Stimulated activated CD4-positive, alpha-beta T cell treated with anti-CD3 and anti-CD28 coated beads, Interleukin-4, amount 100 ng/mL, for 1 hour (primary cell): Measurements from ENCODE around the gene IRGC.
"Not testable (repeated sequence)": the region's sequence is repeated elsewhere in the genome, so short reads cannot be mapped to it uniquely, and the experiment has no call there.

ENCODE experiments used
- DNase-seq: peaks from one replicate; pipeline ENCODE4 v3.0.0-alpha.2; 2020

The IRGC gene

DNA sequence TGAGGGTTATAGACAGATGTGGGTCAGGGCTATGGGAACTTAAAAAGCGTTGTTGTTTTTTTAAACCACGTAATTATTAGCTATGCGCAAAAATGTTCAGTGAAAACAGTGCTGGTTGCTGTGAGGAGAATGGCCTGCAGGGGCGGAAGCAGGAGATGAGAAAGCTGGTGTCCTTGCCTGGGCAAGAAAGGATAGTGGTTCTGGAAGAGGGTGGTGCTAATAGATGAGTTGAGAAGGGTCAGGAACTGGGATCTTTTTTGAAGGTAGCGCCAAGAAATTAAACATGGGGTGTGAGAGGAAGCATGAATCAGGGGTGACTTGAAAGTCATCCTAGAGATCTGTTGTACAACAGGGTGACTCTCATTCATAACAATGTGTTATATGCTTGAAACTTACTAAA lies 43.6 kb downstream of the IRGC start:
- no peak for DNase-seq

DNA sequence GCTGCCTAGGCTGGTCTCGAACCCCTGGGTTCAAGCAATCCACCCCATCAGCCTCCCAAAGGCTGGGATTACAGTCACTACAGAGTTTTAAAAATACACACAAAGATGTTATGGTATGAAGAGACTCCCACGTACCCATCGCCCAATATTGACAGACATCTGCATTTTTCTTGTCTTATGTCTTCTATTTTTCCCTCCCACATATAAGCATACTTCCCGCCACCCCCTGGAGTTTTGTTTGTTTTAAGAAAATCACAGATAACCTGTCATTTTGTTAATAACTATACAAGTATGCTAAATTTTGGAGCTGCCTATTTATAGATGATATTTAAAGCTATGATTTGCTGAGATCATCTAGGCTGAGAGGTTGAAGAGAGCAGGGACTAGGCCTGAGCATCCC lies 45.1 kb downstream of the IRGC start:
- DNase-seq, result no peak

DNA sequence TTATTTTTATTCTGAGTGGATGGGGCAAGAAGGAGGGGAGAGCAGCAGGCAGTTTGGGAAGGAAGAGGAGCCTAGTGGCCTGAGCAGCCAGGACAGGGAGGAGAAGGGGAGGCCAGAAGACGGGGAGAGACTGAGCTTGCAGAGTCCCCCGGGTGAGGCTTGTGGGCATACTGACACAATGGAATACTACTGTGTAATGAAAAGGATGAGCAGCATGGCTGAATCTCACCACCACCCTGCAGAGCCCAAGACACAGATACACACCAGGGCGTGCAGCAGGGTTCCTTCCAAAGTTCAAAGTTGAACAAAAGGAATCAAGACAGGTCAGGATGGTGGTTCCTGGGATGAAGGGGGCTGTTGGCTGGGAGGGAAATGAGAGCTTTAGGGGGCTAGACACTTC lies 46.9 kb downstream of the IRGC start:
- no peak for DNase-seq

DNA sequence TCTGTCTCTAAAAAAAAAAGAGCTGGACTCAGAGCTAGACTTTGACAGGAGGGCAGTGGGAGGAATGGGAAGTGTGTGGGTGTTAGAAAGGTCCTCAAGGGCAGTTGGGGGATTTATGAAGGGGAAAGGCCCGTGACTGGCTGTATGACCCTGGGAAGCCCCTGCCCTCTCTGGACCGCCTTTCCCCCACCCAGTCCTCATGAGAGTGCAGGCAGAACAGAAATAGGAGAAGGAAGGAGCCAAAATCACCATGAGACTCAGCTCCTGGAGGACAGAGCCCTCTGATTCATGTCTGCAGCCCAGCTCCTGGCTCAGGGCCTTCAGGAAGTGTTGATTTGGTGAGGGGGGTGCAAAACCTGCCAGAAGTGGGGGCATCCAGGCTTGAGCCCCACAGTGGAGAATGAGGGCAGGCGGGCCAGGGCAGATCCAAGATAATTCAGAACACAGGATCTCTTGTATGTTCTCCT lies 47.6 kb downstream of the IRGC start:
- no peak for DNase-seq

DNA sequence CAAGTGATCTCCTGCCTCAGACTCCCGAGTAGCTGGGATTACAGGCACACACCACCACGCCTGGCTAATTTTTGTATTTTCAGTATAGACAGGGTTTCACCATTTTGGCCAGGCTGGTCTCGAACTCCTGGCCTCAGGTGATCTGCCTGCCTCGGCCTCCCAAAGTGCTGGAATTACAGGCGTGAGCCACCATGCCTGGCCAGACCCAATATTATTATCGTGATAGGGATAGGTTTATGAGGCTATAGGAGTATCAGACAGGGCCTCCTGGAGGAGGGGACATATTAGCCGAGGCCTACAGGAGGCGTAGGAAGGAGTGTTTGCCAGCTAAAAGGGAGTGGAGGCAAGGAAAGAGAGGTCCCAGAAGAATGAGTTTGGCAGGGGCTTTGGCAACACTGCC lies 48.8 kb downstream of the IRGC start:
- not testable (repeated sequence) for DNase-seq

DNA sequence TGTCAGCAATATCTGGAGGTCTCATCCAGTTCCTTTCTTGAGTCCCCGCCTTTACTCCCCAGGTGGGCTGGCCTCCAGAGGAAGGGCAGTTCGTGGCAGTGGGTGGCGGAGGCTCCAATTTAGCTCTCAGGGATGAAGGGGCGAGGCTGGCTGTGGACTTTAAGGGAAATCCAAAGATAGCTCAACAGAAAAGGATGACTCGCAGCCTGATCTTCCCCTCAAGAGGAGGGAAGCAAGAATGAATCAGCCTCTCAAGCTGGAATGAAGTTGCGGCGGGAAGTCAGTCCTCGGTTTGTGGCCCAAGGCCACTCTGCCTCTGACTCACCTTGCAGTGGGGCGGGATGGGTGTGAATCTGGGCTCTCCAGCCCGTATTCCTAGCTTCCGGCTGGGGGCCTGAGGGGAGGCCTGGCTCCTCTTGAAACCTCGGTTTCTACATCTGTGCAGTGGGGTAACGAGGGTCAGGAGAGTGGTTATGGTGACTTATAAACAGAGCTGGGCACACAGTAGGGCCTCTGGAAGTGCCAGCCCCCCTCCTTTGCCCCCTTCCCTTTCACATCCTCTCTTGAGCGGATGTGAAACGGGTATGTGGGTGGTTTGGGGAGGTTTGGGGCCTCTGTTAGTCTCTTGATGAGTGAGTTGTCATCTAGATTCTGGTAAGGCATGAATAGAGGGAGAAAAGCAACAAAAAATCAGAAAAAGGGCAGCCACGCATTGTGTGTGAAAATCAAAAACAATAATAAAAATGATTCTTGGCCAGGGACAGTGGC lies 49.4 kb downstream of the IRGC start:
- peak; percentile 78 for DNase-seq

DNA sequence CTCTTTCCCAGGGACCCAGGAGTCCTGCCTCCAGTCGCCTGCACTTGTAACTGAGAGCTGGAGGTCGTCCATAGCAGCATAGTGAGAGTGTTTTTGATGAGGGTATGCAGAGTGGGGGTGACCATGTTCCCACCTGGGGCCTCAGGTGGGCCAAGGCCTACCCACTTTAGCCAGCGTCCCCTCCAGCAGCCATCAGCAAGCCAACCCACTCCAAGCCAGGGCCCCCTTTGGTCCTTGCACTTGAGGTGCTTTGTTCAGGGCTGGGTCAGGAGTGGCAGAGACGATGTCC lies 50.8 kb downstream of the IRGC start:
- DNase-seq, result no peak

DNA sequence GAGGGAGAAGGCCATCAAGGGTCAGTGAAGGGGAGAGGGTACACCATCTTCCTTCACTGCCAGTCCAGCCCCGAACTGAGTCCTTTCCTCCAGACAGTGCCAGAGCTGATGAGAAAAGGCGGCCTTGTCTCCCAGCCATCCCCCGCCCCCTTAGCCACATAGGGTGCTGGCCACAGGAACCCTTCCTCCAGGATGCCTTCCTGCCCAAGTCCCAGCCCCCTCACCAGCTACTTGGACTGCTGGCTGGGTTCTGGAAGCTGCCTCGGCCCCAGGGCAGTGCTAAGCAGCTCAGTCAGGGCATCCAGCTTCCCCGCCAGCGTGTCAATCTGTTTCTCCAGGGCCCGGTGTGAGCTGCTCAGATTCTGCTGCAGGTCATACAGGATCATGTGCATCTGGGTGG lies 51.4 kb downstream of the IRGC start:
- no peak for DNase-seq

DNA sequence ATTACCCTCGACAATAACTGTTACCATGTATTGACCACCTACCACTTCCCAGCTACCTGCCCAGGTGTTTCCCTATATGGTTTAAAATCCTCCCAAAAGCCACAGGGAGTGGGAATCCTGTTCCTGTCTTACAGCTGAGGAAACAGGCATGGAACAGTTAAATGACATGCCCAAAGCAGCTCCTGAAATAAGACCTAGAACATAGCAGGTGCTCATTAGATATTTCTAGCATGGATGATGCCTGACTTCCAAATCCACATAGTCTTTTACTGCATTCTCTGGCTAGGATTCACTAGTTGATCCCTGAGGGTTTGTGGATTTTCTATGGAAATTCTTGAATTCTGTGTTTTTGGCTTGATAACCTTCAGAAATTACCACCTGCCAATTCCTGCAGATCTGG lies 51.9 kb downstream of the IRGC start:
- DNase-seq, result no peak

DNA sequence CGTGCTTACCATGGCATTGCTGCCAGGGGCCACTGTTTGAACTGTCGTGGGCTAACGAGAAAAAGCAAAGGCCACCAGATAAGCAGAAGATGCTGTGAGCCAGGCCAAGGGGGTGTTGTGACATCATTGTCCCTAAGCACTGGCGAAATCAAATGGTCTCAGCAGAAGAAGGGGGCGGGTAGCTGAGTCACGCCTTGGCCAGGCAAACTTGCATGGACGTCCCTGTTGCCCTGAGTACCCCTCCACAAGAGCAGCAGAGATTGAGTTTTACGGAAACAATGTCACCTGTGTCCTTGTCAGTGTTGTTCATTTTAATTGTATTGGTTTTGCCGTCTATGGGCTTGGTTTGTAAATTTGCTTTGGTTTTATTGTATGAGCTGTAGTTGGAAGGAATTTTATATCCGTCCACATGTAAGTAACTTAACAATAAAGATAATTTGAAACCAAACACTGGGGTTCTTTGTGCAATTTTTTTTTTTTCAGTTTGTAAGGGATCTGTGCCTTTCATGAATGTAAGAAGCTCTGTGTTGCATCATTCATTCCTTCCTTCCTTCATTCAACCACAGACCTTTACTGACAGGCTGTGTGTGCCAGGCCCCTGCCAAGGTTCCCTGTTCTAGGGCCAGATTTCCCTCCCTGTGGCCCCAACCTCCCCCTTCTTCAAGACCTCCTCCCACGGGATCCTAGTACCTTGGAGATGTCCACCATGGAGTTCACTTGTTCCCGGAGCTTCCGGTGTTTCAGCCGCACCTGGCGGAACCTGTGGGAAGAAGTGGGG lies 52.6 kb downstream of the IRGC start:
- no peak for DNase-seq

DNA sequence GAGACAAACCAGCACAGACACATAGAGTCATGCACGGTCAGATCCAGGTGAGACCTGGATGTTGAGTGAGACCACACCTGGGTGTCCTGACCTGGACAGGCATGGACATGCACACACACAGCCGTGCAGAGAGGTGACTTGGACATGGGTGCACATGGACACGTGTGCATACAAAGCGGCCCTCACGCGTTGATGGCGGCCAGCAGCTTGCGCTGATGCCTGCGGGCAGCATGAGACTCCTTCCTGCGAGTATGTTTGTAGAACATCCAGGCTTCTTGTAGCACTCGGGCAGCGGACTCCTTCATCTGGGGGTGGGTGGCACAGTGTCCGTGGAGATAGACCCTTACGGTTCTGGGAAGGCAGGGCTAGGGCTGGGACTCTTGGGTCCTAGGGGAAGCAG lies 53.4 kb downstream of the IRGC start:
- DNase-seq, result no peak
